Body of pancreas (tissue), 4 donors: ENCODE data around the gene RAB11FIP5. TPM values are rescaled to one million over a fixed set of nuclear protein-coding genes. Genes with fewer than 3 reads are reported as not detected.

Source experiments
- ATAC-seq: fragments of 150-250 bp; one replicate; pipeline ENCODE4 v1.9.1; 2016
- DNase-seq, 4 donors: peaks; one replicate each; pipeline ENCODE4 v3.0.0-alpha.2; 2019
- H3K27ac ChIP-seq, 4 donors: fragments of 200-600 bp; sonication (generic); 1 replicate in 3 of 4; 2 replicates in 1 of 4; pipeline versions ENCODE4 v1.5.1 to v1.6.1; 2016 to 2019; ENCODE audit warnings: mild to moderate bottlenecking in 1 of 4, mixed read lengths in 1 of 4, moderate library complexity in 1 of 4
- H3K27me3 ChIP-seq, 2 donors: fragments of 200-600 bp; sonication (generic); one replicate each; pipeline ENCODE4 v1.6.0; 2016; ENCODE audit warnings: mild to moderate bottlenecking in 1 of 2
- H3K36me3 ChIP-seq, 2 donors: fragments of 200-600 bp; sonication (generic); replicated peaks in 1 of 2; 2 replicates each; pipeline ENCODE4 v1.5.1; 2016; ENCODE audit warnings: low read depth in 2 of 2; ENCODE audit not compliant: insufficient read depth in 1 of 2
- H3K4me1 ChIP-seq: fragments of 200-600 bp; sonication (generic); one replicate; pipeline ENCODE4 v1.6.0; 2016
- H3K4me3 ChIP-seq, 2 donors: fragments of 200-600 bp; sonication (generic); 1 replicate in 1 of 2; 2 replicates in 1 of 2; pipeline ENCODE4 v1.5.1; 2016 to 2019
- H3K9me3 ChIP-seq, 3 donors: fragments of 200-600 bp; sonication (generic); 1 replicate in 2 of 3; 2 replicates in 1 of 3; pipeline ENCODE4 v1.5.1; 2016
- POLR2A ChIP-seq, 3 donors: fragments of 450-650 bp; IDR thresholded peaks; one replicate each; pipeline ENCODE4 v1.6.1; 2016; ENCODE audit warnings: antibody characterized with exemption in 3 of 3, mild to moderate bottlenecking in 2 of 3
- WGBS, 2 donors: methylation state at CpG; one replicate each; pipeline ENCODE4 v1.1.5; 2017; 5-methylcytosine and 5-hydroxymethylcytosine counted together
- intact Hi-C: fragments of 100-400 bp; cut with DNase I; formaldehyde crosslinking; loops from one replicate; pipeline ENCODE4 v1.15.1; 2023
- total RNA-seq, 2 donors: library from RNA; depleted of rRNA; stranded (reverse); fragments of >200 nt; gene quantifications; one replicate each; pipeline ENCODE4 v1.1.0, GENCODE V29; 2016
- TF ChIP-seq, protein P1 (sequence below), 7 experiments: fragments of 450-650 bp in 4 of 7; fragments of 200-600 bp in 3 of 7; sonication (generic) in 3 of 7; IDR thresholded peaks; one replicate each; pipeline ENCODE4 v1.5.1; 2016 to 2019; ENCODE audit warnings: antibody characterized with exemption in 7 of 7

The RAB11FIP5 gene
- total RNA-seq, 2 donors from 2014 or later, result 19.2 to 39.6 TPM

DNA sequence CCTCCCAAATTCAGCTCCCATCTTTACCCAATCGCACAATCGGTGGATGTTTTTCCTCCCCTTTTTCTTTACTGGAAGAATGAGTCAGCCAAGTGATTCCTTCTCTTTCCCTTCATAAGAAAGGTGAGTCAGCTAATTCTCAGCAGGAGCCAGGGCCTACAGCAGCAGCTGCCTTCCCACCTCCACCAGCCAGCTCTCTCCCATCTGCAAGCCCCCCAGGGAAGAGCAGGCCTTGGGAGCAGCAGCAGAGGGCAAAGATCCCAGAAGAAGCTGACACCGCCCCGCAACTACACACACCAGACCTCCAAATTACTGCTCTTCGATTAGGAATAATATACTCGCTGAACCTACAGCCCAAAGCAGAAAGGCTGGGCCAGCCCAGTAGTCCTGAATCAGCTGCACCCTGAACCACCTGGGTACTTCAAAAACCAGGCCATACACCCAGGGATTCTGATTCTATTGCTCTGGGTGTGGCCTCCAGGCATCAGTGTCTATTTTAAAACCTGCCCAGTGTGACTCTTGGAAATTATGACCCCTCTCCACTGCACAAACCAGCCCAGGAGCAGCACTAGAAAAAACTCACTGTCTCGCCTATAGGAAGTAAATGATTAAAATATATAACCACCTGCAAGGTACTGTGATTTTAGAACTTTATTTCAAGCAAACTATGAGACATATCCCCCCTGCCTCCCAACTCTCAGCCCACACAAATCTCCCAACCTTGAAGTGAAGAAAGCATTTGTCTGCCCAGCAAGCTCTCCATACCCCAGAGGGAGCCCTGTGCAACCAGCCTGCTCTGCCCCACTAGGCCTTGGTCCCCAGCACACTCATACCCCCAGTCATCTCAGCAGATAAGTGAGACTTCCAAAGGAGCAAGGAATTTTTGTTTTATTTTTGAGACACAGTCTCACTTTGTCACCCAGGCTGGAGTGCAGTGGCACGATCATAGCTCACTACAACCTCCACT, 48.6 kb downstream of the RAB11FIP5 start:
- Histone ChIP-seq H3K9me3 (no peaks in the 10 kb centered on the region), H3K27me3 (no peaks in the 10 kb centered on the region), H3K27ac (no peak overlapping the region), H3K4me1 (peaks cover under 1% of the 10 kb centered on the region), H3K4me3 (no peak overlapping the region), H3K36me3 (no peaks in the 10 kb centered on the region)
- ATAC-seq, result peak; percentile 30
- intact Hi-C loops, result no loop called here
- no peak for DNase-seq
- TF ChIP-seq POLR2A (IDR thresholded peaks at IDR 0.05), result no peak
- TF ChIP-seq, protein P1, sequence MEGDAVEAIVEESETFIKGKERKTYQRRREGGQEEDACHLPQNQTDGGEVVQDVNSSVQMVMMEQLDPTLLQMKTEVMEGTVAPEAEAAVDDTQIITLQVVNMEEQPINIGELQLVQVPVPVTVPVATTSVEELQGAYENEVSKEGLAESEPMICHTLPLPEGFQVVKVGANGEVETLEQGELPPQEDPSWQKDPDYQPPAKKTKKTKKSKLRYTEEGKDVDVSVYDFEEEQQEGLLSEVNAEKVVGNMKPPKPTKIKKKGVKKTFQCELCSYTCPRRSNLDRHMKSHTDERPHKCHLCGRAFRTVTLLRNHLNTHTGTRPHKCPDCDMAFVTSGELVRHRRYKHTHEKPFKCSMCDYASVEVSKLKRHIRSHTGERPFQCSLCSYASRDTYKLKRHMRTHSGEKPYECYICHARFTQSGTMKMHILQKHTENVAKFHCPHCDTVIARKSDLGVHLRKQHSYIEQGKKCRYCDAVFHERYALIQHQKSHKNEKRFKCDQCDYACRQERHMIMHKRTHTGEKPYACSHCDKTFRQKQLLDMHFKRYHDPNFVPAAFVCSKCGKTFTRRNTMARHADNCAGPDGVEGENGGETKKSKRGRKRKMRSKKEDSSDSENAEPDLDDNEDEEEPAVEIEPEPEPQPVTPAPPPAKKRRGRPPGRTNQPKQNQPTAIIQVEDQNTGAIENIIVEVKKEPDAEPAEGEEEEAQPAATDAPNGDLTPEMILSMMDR (IDR thresholded peaks at IDR 0.05), result no peak
- WGBS, 2 donors, result 77 to 86% methylated on average over 8 of the region's 8 CpGs

DNA sequence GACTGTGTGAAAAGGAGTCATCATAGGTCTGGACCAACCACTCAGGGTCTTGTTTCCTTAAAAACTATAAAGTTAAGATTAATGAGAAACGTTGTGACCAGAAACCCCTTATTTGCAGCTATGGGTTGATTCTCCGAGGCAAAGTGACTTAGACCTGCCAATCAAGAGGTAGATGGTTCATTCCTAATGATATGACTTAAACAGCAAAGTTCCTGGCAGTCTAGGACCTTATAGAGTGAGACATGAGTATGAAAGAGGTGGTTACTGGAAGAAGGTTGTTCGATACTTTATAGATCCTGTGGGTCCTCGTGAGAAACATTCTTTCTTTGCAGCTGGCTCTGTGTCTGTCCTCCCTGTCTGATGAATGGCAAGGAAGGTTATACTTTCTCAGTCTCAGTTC, 49.3 kb downstream of the RAB11FIP5 start:
- no peak for ATAC-seq
- intact Hi-C loops, result no loop called here
- no peaks in the 10 kb centered on the region for H3K4me1 ChIP-seq
- H3K27me3 ChIP-seq, result no peaks in the 10 kb centered on the region
- DNase-seq, result no peak
- no peaks in the 10 kb centered on the region for H3K9me3 ChIP-seq
- 60 to 67% methylated on average over 4 of the region's 4 CpGs for WGBS, 2 donors
- TF ChIP-seq POLR2A (IDR thresholded peaks at IDR 0.05), result no peak
- TF ChIP-seq, protein P1 (IDR thresholded peaks at IDR 0.05), result no peak
- H3K36me3 ChIP-seq, result no peaks in the 10 kb centered on the region
- H3K27ac ChIP-seq, result no peak overlapping the region
- H3K4me3 ChIP-seq, result no peak overlapping the region

DNA sequence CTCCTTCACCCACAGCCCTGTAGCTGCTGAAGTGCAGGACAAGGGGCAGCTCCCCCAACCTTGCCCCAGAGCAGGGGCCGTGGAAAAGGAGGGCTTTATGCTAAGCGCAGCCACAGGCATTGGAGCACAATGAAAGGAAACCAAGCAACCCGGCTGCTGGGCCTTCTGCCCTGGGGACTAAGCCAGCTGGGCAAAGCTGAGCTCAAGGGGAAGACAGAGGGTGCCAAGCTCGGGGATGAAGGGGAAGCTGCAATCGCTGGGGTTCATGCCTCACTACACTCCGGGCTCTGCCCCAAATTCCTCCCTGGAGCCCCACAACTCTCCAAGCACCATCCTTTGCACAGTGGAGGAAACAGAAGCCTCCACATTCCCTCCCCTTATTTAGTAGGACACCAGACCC, 53.6 kb downstream of the RAB11FIP5 start:
- WGBS, 2 donors, result 86 to 87% methylated on average over 3 to 6 of the region's 6 CpGs
- no peaks in the 10 kb centered on the region for H3K4me1 ChIP-seq
- DNase-seq (no peak), ATAC-seq (no peak)
- TF ChIP-seq, protein P1 (IDR thresholded peaks at IDR 0.05), result no peak
- no peak for TF ChIP-seq POLR2A (IDR thresholded peaks at IDR 0.05)
- no peaks in the 10 kb centered on the region for H3K36me3 ChIP-seq
- no peak overlapping the region for H3K27ac ChIP-seq
- no peak overlapping the region for H3K4me3 ChIP-seq
- intact Hi-C loops, result no loop called here
- no peaks in the 10 kb centered on the region for H3K27me3 ChIP-seq
- no peaks in the 10 kb centered on the region for H3K9me3 ChIP-seq

DNA sequence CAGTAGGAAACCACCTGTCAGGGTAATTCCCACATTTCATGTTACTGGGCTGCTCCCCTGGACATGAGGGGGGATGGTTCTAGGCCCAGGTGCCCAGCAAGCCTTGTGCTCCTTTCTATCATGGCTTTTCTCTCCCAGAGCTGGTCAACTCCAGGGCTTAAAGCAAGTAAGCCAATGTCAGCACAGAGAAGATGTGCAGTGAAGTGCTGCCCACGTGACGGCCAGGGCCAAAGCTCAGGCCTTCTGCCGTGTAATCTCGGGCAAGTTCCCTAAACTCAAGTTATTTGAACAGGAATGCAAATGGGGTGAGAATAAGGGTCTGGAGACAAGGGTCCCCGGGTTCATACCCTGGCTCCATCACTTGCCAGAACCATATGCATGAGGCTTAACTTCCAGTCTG, 57.8 kb downstream of the RAB11FIP5 start:
- ATAC-seq (no peak), DNase-seq (no peak)
- H3K27ac ChIP-seq, result no peak overlapping the region
- no peaks in the 10 kb centered on the region for H3K36me3 ChIP-seq
- H3K9me3 ChIP-seq, result no peaks in the 10 kb centered on the region
- H3K4me3 ChIP-seq, result no peak overlapping the region
- intact Hi-C loops, result no loop called here
- H3K4me1 ChIP-seq, result no peaks in the 10 kb centered on the region
- no peaks in the 10 kb centered on the region for H3K27me3 ChIP-seq
- WGBS, 2 donors, result 94 to 100% methylated on average over 2 to 5 of the region's 5 CpGs
- TF ChIP-seq, protein P1 (IDR thresholded peaks at IDR 0.05), result no peak
- TF ChIP-seq POLR2A (IDR thresholded peaks at IDR 0.05), result no peak
